Endothelial cell (in vitro differentiated cells): ENCODE measurements around the gene ISOC2. TPM values are rescaled to one million over a fixed set of nuclear protein-coding genes. Genes with fewer than 3 reads are reported as not detected.

Source experiments
- DNase-seq: peaks from one replicate; pipeline ENCODE4 v3.0.0; 2021; ENCODE audit warnings: low spot score
- H3K27ac Mint-ChIP-seq: one replicate; pipeline ENCODE4 v1.8.0; 2021; ENCODE audit warnings: mixed read lengths, inconsistent platforms; ENCODE audit not compliant: unreplicated experiment
- H3K27me3 Mint-ChIP-seq: one replicate; pipeline ENCODE4 v1.8.0; 2021; ENCODE audit warnings: mild to moderate bottlenecking, moderate library complexity, mixed read lengths, inconsistent platforms; ENCODE audit not compliant: unreplicated experiment
- H3K36me3 Mint-ChIP-seq: one replicate; pipeline ENCODE4 v1.8.0; 2021; ENCODE audit warnings: mild to moderate bottlenecking, low read depth, mixed read lengths, inconsistent platforms; ENCODE audit not compliant: unreplicated experiment
- H3K4me1 Mint-ChIP-seq: one replicate; pipeline ENCODE4 v1.8.0; 2021; ENCODE audit warnings: mild to moderate bottlenecking, mixed read lengths, inconsistent platforms; ENCODE audit not compliant: unreplicated experiment
- H3K4me3 Mint-ChIP-seq: one replicate; pipeline ENCODE4 v1.8.0; 2021; ENCODE audit warnings: mild to moderate bottlenecking, mixed read lengths, inconsistent platforms; ENCODE audit not compliant: unreplicated experiment
- H3K9me3 Mint-ChIP-seq: one replicate; pipeline ENCODE4 v1.8.0; 2021; ENCODE audit warnings: mixed read lengths, inconsistent platforms; ENCODE audit not compliant: unreplicated experiment
- total RNA-seq: library from RNA; stranded (reverse); fragmentation: NEBNext Ultra II Directional; extraction: Animal tissue kit (Norgen Biotek cat#: 25700); gene quantifications from one replicate; pipeline ENCODE4 v1.2.1, GENCODE V29; 2021; ENCODE audit not compliant: unreplicated experiment
- TF ChIP-seq, protein P1 (sequence below): fragments of 200-600 bp; sonication (generic); IDR thresholded peaks from one replicate; pipeline ENCODE4 v1.5.0; 2021; ENCODE audit warnings: antibody characterized with exemption; ENCODE audit not compliant: unreplicated experiment

Gene ISOC2
- total RNA-seq, 1 donor from 2014 or later = 20.2 TPM

DNA sequence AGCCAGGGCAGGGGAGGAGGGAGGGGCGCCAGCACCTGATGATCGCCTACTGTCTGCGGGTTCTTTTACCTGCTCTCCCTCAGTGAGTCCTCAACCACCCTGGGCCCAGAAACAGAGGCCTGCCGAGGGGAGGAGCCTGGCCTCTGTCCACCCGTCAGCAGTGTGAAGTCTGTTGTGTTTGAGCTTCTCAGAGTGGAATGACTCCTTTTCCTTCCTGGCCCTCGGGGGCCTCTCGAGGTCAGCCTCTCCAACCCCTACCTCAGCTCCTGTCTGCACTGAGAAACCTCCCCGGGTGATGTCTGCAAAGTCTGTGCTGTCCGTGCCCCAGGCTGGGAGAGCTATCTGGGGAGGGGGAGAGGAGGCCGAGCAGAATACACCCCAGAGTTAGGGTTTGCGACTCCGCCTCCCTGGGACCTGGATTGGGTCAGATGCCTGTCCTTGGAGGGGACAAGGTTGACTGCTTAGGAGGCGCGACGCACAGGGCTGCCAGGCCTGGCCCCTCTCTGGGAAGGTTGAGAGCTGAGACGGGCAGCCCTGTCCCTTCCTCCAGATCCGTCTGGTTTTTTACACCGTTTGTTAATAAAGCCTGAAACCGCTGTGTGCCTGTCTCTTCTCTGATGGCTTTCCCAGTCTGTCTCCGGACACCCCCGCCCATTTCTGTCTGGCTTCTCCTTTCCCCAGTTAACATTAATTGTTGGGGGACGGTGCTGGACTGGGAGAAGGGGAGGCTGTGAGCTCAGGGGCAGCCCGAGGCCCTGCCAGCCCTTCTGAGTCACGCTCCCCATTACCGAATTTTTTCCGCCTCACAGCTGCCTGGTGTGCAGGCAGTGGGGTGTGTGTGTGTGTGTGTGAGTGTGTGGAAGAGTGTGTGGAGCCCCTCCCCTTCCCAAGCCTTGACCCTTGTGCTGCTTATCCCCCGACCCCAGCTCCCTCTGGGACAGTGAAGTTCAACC lies 25.8 kb upstream of the ISOC2 start:
- peaks cover 4% of the 10 kb centered on the region for H3K36me3 Mint-ChIP-seq
- peaks cover 13% of the 10 kb centered on the region for H3K4me1 Mint-ChIP-seq
- H3K9me3 Mint-ChIP-seq = no peaks in the 10 kb centered on the region
- no peak for DNase-seq
- H3K27me3 Mint-ChIP-seq = peaks cover 7% of the 10 kb centered on the region
- H3K4me3 Mint-ChIP-seq = peak overlapping the region; percentile 26
- TF ChIP-seq, protein P1, sequence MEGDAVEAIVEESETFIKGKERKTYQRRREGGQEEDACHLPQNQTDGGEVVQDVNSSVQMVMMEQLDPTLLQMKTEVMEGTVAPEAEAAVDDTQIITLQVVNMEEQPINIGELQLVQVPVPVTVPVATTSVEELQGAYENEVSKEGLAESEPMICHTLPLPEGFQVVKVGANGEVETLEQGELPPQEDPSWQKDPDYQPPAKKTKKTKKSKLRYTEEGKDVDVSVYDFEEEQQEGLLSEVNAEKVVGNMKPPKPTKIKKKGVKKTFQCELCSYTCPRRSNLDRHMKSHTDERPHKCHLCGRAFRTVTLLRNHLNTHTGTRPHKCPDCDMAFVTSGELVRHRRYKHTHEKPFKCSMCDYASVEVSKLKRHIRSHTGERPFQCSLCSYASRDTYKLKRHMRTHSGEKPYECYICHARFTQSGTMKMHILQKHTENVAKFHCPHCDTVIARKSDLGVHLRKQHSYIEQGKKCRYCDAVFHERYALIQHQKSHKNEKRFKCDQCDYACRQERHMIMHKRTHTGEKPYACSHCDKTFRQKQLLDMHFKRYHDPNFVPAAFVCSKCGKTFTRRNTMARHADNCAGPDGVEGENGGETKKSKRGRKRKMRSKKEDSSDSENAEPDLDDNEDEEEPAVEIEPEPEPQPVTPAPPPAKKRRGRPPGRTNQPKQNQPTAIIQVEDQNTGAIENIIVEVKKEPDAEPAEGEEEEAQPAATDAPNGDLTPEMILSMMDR = no peak
- H3K27ac Mint-ChIP-seq = peak overlapping the region; percentile 48

DNA sequence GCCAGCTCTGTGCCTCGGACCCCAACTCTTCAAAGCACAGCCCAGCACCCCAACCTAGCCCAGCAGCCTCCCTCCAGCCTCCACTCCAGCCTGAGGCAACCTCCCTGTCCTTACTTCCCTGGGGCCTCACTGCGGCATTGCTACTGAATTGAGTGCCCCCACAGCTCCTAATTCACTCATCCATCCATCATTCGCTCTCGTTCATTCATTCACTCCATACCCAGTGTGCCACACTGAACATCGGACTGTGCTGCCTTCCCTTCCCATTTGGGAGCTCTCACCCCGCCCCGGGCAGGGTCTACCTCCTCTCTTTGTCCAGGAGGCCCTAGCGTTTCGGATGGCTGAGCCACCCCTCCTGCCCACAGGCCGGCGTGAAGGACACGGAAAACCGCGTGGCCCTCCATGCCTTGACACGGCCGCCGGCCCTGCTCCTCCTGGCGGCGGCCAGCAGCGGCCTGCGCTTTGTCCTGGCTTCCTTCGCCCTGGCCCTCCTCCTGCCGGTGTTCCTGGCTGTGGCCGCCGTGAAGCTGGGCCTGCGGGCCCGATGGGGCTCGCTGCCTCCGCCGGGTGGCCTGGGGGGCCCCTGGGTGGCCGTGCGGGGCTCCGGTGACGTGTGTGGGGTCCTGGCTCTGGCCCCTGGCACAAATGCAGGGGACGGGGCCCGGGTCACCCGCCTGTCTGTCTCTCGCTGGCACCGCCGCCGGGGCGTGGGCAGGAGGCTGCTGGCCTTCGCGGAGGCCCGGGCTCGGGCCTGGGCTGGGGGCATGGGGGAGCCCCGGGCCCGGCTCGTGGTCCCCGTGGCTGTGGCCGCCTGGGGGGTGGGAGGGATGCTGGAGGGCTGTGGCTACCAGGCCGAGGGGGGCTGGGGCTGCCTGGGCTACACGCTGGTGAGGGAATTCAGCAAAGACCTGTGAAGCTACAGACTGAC lies 24.9 kb upstream of the ISOC2 start:
- peaks cover 7% of the 10 kb centered on the region for H3K27me3 Mint-ChIP-seq
- peak overlapping the region; percentile 93 for H3K27ac Mint-ChIP-seq
- peaks cover 4% of the 10 kb centered on the region for H3K36me3 Mint-ChIP-seq
- H3K4me3 Mint-ChIP-seq = peak overlapping the region; percentile 91
- peaks cover 13% of the 10 kb centered on the region for H3K4me1 Mint-ChIP-seq
- no peaks in the 10 kb centered on the region for H3K9me3 Mint-ChIP-seq
- no peak for DNase-seq
- TF ChIP-seq, protein P1 = no peak

DNA sequence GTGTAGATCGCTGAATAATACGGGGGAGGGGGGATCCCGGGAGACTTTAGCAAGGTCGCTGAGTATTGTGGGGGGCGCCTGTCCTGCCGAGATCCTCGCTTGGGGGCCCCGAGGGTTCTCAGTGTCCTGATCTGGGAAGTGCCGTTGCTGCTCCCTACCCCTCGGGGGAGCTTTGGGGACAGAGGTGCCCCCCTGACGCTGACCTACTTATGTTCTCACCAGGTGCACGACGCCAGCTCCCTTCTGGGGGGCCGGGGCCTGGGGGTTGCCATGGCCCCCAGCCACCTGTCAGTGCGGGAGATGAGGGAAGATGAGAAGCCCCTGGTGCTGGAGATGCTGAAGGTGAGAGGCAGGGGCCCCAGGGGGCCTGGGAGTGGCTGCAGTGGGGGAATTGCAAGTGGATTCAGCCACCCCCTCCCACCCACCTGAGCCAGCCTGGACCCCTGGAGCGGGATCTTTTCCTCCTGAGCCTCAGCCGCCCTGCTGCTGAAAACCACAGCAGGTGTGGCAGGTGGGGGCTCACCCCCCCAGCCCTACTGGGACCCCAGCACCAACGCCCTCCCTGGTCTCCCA lies 24.1 kb upstream of the ISOC2 start:
- peaks cover 10% of the 10 kb centered on the region for H3K27me3 Mint-ChIP-seq
- H3K36me3 Mint-ChIP-seq = peaks cover 4% of the 10 kb centered on the region
- peak overlapping the region; percentile 93 for H3K27ac Mint-ChIP-seq
- H3K4me3 Mint-ChIP-seq = peak overlapping the region; percentile 91
- peaks cover 13% of the 10 kb centered on the region for H3K4me1 Mint-ChIP-seq
- TF ChIP-seq, protein P1 = no peak
- no peaks in the 10 kb centered on the region for H3K9me3 Mint-ChIP-seq
- DNase-seq = no peak

DNA sequence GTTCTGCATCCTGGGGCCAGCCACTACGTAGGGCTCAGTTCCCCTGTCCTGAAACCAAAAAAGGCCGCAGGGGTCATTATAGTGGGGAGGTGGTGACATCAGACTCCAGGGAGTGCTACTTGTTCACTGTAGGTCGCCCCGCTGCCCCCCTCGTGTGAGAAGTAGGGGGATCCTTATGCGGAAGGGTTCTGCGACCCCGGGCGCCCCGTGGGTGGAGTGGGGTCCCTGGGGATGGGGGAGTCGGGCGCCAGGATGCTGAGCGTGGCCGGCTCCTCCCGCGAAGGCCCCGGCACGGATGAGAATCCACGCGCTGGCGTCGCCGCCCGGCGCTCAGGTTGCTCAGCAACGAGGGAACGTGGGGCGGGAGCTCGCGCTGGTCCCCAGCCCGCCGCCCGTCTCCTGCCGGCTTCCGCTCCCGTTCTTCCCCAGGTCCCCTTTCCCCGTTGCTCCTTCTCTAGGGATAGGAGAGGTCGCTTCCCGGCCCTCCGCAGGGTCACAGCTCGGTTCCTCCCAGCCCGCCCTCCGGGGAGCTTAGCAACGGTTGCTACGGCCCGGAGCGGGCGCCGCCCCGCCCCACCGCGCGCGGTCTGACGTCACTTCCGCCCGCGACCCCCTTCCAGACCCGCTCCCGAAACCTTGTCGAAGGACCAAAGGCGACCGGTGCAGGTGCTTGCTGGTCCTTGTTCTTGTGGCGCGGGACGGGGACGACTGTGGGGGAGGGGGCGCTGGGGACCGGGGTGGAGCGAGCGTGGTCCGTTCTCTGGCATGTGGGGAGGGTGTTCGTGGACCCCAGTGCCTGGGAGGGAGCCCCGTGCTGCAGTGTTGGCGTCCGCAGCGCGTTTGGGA lies 23.4 kb upstream of the ISOC2 start, which contains the start of gene NAT14:
TSS of gene NAT14 (plus strand) at position 596 of the 846 bp plus-strand sequence. CDS start 521 bp downstream, outside the sequence.
- TF ChIP-seq, protein P1 = no peak

More for the DNA sequence above, 23.4 kb upstream of the ISOC2 start, which contains the start of gene NAT14:
- H3K4me1 Mint-ChIP-seq = peaks cover 13% of the 10 kb centered on the region
- H3K36me3 Mint-ChIP-seq = peaks cover 4% of the 10 kb centered on the region
- H3K27ac Mint-ChIP-seq = peak within 1 kb of the TSS; percentile 93
- peak; percentile 72 for DNase-seq
- H3K9me3 Mint-ChIP-seq = no peaks in the 10 kb centered on the region
- peak within 1 kb of the TSS; percentile 91 for H3K4me3 Mint-ChIP-seq
- peaks cover 14% of the 10 kb centered on the region for H3K27me3 Mint-ChIP-seq
